Activated naive CD4-positive, alpha-beta T cell treated with anti-CD3 and anti-CD28 coated beads, Interleukin-2, amount 50 U/mL, for 24 hours (primary cell): ENCODE data around the gene IL2RG.

Experiments used
- H3K27ac Mint-ChIP-seq: one replicate; pipeline ENCODE4 v1.8.0; 2021; ENCODE audit warnings: mild to moderate bottlenecking, mixed read lengths
- H3K27me3 Mint-ChIP-seq: one replicate; pipeline ENCODE4 v1.8.0; 2021; ENCODE audit warnings: mixed read lengths
- H3K36me3 Mint-ChIP-seq: one replicate; pipeline ENCODE4 v1.8.0; 2021; ENCODE audit warnings: mixed read lengths
- H3K4me1 Mint-ChIP-seq: one replicate; pipeline ENCODE4 v1.8.0; 2021; ENCODE audit warnings: mixed read lengths
- H3K4me3 Mint-ChIP-seq: one replicate; pipeline ENCODE4 v1.8.0; 2021; ENCODE audit warnings: mild to moderate bottlenecking, mixed read lengths
- H3K9me3 Mint-ChIP-seq: one replicate; pipeline ENCODE4 v1.8.0; 2021; ENCODE audit warnings: mixed read lengths

IL2RG gene

DNA sequence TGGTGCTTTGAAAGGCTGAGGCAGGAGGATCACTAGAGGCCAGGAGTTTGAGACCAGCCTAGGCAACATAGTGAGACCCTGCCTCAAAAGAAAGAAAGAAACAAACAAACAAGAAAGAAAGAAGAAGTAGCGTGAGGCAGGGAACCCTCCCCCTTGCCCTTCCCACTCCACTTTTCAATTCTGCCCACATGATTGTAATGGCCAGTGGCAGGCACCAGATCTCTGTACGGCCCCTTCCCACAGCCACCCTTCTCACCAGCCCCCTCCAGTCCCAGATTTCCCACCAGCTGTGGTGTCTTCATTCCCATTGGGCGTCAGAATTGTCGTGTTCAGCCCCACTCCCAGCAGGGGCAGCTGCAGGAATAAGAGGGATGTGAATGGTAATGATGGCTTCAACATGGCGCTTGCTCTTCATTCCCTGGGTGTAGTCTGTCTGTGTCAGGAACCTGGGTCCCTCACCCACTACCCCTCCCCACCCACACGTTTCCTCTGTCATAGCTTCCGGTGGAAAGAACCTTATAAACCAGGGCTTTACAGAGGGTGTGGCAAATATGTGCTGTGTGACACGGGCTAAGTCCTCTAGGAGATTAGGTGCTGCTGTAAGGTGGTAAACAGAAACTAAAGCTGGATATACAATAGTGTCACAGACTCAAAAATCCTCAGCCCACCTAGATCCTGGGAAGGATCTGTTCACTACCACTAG, at the start of gene IL2RG:
IL2RG (minus strand) TSS at position 437 of the 703 bp plus-strand sequence; CDS start at position 399, 38 bp downstream.
- peak within 1 kb of the TSS; percentile 96 for H3K27ac Mint-ChIP-seq
- no peaks in the 10 kb centered on the region for H3K27me3 Mint-ChIP-seq
- H3K4me3 Mint-ChIP-seq = peak within 1 kb of the TSS; percentile 100
- H3K4me1 Mint-ChIP-seq = peaks cover 35% of the 10 kb centered on the region
- H3K9me3 Mint-ChIP-seq = no peaks in the 10 kb centered on the region
- peaks cover 21% of the 10 kb centered on the region for H3K36me3 Mint-ChIP-seq

GRCh38 chrX:71160475-71160874, 49.1 kb upstream of the IL2RG start:
- no peaks in the 10 kb centered on the region for H3K36me3 Mint-ChIP-seq

GRCh38 chrX:71159335-71159734, 48.0 kb upstream of the IL2RG start:
- no peak overlapping the region for H3K4me3 Mint-ChIP-seq
- no peak overlapping the region for H3K27ac Mint-ChIP-seq
- no peaks in the 10 kb centered on the region for H3K36me3 Mint-ChIP-seq
- H3K9me3 Mint-ChIP-seq = no peaks in the 10 kb centered on the region
- H3K27me3 Mint-ChIP-seq = no peaks in the 10 kb centered on the region
- peaks cover 12% of the 10 kb centered on the region for H3K4me1 Mint-ChIP-seq

More at GRCh38 chrX:71160475-71160874, 49.1 kb upstream of the IL2RG start:
- no peak overlapping the region for H3K27ac Mint-ChIP-seq
- peaks cover 12% of the 10 kb centered on the region for H3K4me1 Mint-ChIP-seq
- no peaks in the 10 kb centered on the region for H3K9me3 Mint-ChIP-seq
- no peaks in the 10 kb centered on the region for H3K27me3 Mint-ChIP-seq
- H3K4me3 Mint-ChIP-seq = no peak overlapping the region

DNA sequence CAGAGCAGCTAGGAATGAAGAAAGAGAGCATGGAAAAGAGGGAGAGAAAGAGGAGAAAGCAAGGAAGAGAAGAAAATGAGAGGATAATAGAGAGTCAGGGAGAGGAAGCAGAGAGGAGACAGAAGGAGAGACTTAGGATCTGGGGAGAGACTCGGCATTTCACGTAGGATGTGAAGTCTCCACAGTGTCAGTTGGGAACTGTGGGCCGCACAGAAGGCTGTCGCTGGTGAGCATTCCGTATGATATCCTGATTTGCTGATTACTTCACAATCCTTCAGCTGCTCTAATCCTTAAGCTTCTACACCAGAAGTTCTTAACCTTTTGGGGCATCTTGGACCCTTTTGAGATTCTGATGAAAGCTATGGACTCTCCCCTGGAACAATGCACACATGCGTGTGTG, 47.2 kb upstream of the IL2RG start:
- Mint-ChIP-seq H3K36me3 (no peaks in the 10 kb centered on the region), H3K4me3 (no peak overlapping the region), H3K9me3 (no peaks in the 10 kb centered on the region), H3K4me1 (peaks cover 12% of the 10 kb centered on the region), H3K27me3 (no peaks in the 10 kb centered on the region), H3K27ac (peak overlapping the region; percentile 75)

DNA sequence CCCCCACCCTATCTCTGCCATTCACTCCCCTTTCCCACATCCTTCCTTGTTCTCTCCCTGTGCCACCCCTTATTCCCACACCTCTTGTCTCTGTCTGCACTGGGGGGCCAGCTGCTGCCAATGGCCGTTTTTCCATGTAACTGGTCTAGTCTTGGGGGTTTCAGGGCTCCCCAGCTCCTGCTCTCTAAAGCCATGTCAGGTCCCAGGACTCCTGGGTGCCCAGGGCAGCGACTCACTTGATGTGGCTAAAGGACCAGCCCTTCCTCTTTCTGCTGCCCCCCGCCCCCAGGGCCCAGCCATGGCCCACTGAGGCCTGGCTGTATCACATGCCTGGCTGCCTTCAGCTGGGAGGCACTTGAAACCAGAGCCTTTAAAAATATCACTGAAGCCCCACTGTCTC, 43.3 kb upstream of the IL2RG start:
- Mint-ChIP-seq H3K27ac (no peak overlapping the region), H3K27me3 (no peaks in the 10 kb centered on the region), H3K4me3 (no peak overlapping the region), H3K9me3 (no peaks in the 10 kb centered on the region), H3K36me3 (no peaks in the 10 kb centered on the region), H3K4me1 (peaks cover 12% of the 10 kb centered on the region)

DNA sequence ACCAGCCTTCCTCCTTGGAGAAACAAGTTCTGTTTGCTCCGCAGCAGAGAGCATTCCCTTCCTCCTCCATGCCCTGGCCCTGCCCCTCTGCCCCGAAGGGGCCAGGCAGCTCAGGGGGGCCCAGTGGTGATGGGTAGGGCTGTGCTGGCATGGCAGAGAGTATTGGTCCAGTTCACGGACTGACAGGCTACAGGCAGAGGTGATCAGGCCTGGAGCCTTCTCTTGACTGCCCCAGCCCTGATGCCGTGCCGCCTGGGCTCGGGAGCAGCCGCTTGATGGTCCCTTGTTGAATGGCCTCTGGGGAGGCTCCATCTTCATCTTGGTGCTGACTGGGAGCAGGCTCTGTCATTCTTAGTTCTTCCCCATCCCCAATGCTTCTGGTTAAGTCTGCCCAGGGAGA, 42.8 kb upstream of the IL2RG start:
- no peak overlapping the region for H3K4me3 Mint-ChIP-seq
- peaks cover 10% of the 10 kb centered on the region for H3K4me1 Mint-ChIP-seq
- H3K27ac Mint-ChIP-seq = no peak overlapping the region
- no peaks in the 10 kb centered on the region for H3K27me3 Mint-ChIP-seq
- H3K9me3 Mint-ChIP-seq = no peaks in the 10 kb centered on the region
- H3K36me3 Mint-ChIP-seq = no peaks in the 10 kb centered on the region

- no peaks in the 10 kb centered on the region for H3K36me3 Mint-ChIP-seq
- no peaks in the 10 kb centered on the region for H3K27me3 Mint-ChIP-seq
- H3K9me3 Mint-ChIP-seq = no peaks in the 10 kb centered on the region
- no peak overlapping the region for H3K27ac Mint-ChIP-seq
- peaks cover 4% of the 10 kb centered on the region for H3K4me1 Mint-ChIP-seq
- no peak overlapping the region for H3K4me3 Mint-ChIP-seq
These were observed 40.0 kb upstream of the IL2RG start for GRCh38 chrX:71151366-71151765.

DNA sequence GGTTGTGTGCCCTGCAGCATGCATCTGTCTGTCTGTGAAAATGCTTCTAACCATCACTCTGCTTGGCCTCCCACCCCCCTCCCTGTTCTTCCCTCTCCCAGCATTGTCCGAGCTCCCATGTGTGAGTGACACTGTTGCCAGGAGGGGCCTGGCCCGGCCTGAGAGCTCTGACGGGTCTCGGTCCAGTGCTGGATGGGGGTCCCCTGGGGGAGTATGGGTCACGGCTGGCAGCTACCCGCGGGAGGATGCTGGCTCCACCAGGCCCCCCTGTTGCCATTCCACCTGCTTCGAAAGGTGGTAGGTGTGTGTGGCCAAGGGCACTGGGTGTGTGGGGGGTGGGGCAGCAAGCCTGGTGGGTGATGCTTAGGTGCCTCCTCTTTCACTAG, 36.9 kb upstream of the IL2RG start:
- Mint-ChIP-seq H3K27ac (peak overlapping the region; percentile 23), H3K9me3 (no peaks in the 10 kb centered on the region), H3K4me1 (peaks cover 12% of the 10 kb centered on the region), H3K36me3 (no peaks in the 10 kb centered on the region), H3K27me3 (no peaks in the 10 kb centered on the region), H3K4me3 (no peak overlapping the region)

DNA sequence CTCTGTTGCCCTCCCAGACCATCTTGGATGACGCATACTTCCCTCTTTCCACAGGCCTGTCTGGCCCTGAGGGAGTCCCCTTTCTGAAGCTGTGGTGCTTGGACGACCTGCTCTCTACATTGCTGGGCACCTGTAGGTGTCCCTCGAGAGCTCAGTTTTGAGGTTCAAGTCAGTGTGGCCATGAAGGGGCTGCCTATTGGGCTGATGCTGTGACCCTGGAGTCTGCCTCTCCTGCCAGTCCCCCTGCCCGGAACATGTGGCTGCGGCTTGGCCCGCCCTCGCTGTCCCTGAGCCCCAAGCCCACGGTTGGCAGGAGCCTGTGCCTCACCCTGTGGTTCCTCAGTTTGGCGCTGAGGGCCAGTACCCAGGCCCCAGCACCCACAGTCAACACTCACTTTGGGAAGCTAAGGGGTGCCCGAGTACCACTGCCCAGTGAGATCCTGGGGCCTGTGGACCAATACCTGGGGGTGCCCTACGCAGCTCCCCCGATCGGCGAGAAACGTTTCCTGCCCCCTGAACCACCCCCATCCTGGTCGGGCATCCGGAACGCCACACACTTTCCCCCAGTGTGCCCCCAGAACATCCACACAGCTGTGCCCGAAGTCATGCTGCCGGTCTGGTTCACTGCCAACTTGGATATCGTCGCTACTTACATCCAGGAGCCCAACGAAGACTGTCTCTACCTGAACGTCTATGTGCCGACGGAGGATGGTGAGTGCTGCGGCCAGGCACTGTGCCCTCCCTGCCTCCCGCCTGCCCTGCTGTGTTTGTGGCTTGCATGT, 36.3 kb upstream of the IL2RG start:
- H3K36me3 Mint-ChIP-seq = no peaks in the 10 kb centered on the region
- H3K27me3 Mint-ChIP-seq = no peaks in the 10 kb centered on the region
- H3K27ac Mint-ChIP-seq = no peak overlapping the region
- no peak overlapping the region for H3K4me3 Mint-ChIP-seq
- no peaks in the 10 kb centered on the region for H3K9me3 Mint-ChIP-seq
- H3K4me1 Mint-ChIP-seq = peaks cover 12% of the 10 kb centered on the region

DNA sequence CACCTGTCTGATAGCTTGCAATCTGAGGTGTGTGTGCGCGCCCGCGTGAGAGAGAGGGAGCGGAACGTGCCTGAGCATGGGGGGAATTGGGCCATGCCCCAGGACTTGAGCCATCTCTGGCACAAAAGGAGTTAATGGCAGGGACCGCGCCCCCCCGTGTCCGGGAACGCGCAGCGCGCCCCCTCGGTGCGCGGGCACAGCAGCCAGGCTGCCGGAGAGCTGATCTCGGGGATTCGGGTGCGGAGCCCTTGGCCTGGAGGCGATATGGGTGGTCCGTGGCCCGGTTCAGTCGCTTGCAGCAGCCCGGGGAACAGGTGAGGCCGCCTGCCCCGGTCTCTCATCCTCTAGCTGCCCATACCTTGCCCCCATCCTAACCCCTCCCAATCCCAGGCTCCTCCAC, 33.3 kb upstream of the IL2RG start, which contains the start of gene NLGN3:
NLGN3 (plus strand) TSS at position 191 of the 400 bp plus-strand sequence. CDS start 2,909 bp downstream, outside the sequence.
- no peak within 1 kb of the TSS for H3K4me3 Mint-ChIP-seq
- no peak within 1 kb of the TSS for H3K27ac Mint-ChIP-seq
- no peaks in the 10 kb centered on the region for H3K36me3 Mint-ChIP-seq
- no peaks in the 10 kb centered on the region for H3K27me3 Mint-ChIP-seq
- peaks cover 16% of the 10 kb centered on the region for H3K4me1 Mint-ChIP-seq
- no peaks in the 10 kb centered on the region for H3K9me3 Mint-ChIP-seq

- Mint-ChIP-seq H3K4me1 (peaks cover 22% of the 10 kb centered on the region), H3K27me3 (no peaks in the 10 kb centered on the region), H3K36me3 (peaks cover 3% of the 10 kb centered on the region), H3K9me3 (no peaks in the 10 kb centered on the region), H3K4me3 (no peak overlapping the region), H3K27ac (no peak overlapping the region)
These were observed 32.1 kb upstream of the IL2RG start for GRCh38 chrX:71143508-71143907.

GRCh38 chrX:71140440-71140839, 29.1 kb upstream of the IL2RG start:
- no peak overlapping the region for H3K27ac Mint-ChIP-seq
- peaks cover 16% of the 10 kb centered on the region for H3K4me1 Mint-ChIP-seq
- no peaks in the 10 kb centered on the region for H3K9me3 Mint-ChIP-seq
- no peak overlapping the region for H3K4me3 Mint-ChIP-seq
- peaks cover 5% of the 10 kb centered on the region for H3K36me3 Mint-ChIP-seq
- no peaks in the 10 kb centered on the region for H3K27me3 Mint-ChIP-seq

GRCh38 chrX:71131510-71131909, 20.1 kb upstream of the IL2RG start:
- Mint-ChIP-seq H3K27me3 (no peaks in the 10 kb centered on the region), H3K4me3 (no peak overlapping the region), H3K4me1 (peaks cover 16% of the 10 kb centered on the region), H3K27ac (no peak overlapping the region), H3K36me3 (peaks cover 11% of the 10 kb centered on the region), H3K9me3 (no peaks in the 10 kb centered on the region)

DNA sequence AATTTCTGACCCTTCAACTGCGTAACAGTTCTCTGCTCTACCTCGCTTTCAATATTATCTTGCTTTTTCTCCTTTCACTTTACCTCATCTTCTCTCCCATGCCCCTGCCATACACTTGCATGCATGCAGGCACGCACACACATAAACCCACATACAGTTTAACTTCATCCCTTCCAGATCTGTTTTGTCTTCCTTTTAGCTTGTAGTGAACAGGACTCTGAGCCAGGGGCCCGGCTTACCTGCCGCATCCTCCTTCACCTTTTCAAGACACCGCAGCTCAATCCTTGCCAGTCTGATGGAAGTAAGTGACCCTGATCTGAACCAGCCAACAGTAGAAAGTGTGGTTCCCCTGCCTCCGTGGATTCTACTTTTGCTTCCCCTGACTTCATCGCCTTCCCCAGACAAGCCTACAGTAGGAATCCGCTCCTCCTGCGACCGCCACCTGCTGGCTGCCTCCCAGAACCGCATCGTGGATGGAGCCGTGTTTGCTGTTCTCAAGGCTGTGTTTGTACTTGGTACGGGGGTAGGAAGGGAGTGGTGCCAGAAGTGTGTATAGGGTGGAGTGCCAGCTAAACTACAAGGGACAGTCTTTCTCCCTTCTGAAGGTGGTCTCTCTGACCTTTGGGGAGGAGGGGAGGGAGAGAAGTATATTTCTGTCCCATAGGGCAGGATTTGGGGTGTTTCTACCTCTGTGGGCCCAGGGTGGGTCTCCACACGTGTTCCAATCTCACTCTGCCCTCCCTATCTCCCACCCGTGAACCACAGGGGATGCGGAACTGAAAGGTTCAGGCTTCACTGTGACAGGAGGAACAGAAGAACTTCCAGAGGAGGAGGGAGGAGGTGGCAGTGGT, 17.8 kb upstream of the IL2RG start:
- Mint-ChIP-seq H3K9me3 (no peaks in the 10 kb centered on the region), H3K4me3 (peak overlapping the region; percentile 19), H3K27ac (peak overlapping the region; percentile 96), H3K36me3 (peaks cover 10% of the 10 kb centered on the region), H3K4me1 (peaks cover 16% of the 10 kb centered on the region), H3K27me3 (no peaks in the 10 kb centered on the region)

- Mint-ChIP-seq H3K36me3 (peaks cover 10% of the 10 kb centered on the region), H3K27me3 (no peaks in the 10 kb centered on the region), H3K4me1 (peaks cover 16% of the 10 kb centered on the region), H3K4me3 (no peak overlapping the region), H3K27ac (peak overlapping the region; percentile 96), H3K9me3 (no peaks in the 10 kb centered on the region)
These were observed 16.9 kb upstream of the IL2RG start for GRCh38 chrX:71128166-71128833.
